A172 (cell line): ENCODE results near the gene ACTL10. TPM values are rescaled to one million over a fixed set of nuclear protein-coding genes. Genes with fewer than 3 reads are reported as not detected.

Source experiments
- total RNA-seq: library from RNA; depleted of rRNA; stranded (reverse); fragments of >200 nt; shearing (Covaris generic); gene quantifications from 2 replicates; pipeline ENCODE4 v1.2.3, GENCODE V29; 2014; rRNA removed

The ACTL10 gene
- total RNA-seq, 1 experiment from 2014 or later: not detected

Other genes with a start within 250 kb of the ACTL10 start
- 60.7 and 70.7 TPM in 2 replicates for gene SNTA1, start 223.2 kb upstream of the ACTL10 start, total RNA-seq
- gene CBFA2T2, start 176.8 kb upstream of the ACTL10 start, total RNA-seq: 6.7 and 10.1 TPM in 2 replicates
- 0.05 TPM in 1 of 2 replicates, not detected in the other for gene C20orf144, start 4.6 kb upstream of the ACTL10 start, total RNA-seq
- 64.0 and 65.7 TPM in 2 replicates for gene NECAB3, start 7.5 kb downstream of the ACTL10 start, total RNA-seq
- 58.7 and 68.1 TPM in 2 replicates for gene E2F1, start 19.4 kb downstream of the ACTL10 start, total RNA-seq
- 10.2 and 11.2 TPM in 2 replicates for gene PXMP4, start 53.4 kb downstream of the ACTL10 start, total RNA-seq
- 0.81 and 1.6 TPM in 2 replicates for gene ZNF341, start 65.1 kb downstream of the ACTL10 start, total RNA-seq
- 74.7 and 86.5 TPM in 2 replicates for gene CHMP4B, start 144.4 kb downstream of the ACTL10 start, total RNA-seq